Heart left ventricle (tissue), 16 donors: ENCODE results near the gene SETBP1. TPM values are rescaled to one million over a fixed set of nuclear protein-coding genes. Genes with fewer than 3 reads are reported as not detected.

Experiments used
- ATAC-seq, 4 donors: fragments of 200-7000 bp; cut with Tn5 transposase; one replicate each; pipeline ENCODE4 v1.9.1; 2020 to 2022; ENCODE audit warnings: moderate library complexity in 4 of 4, mild to moderate bottlenecking in 3 of 4, moderate number of reproducible peaks in 1 of 4
- DNase-seq, 5 donors: peaks; one replicate each; pipeline ENCODE4 v3.0.0-alpha.2; 2020
- H3K27ac ChIP-seq, 12 donors: fragments of 200-600 bp; sonication (generic) in 4 of 12; one replicate each; pipeline versions ENCODE4 v1.5.0 to v1.8.0; 2016 to 2022; ENCODE audit warnings: mild to moderate bottlenecking in 2 of 12
- H3K27me3 ChIP-seq, 9 donors: fragments of 200-600 bp; sonication (generic) in 2 of 9; one replicate each; pipeline versions ENCODE4 v1.5.1 to v1.8.0; 2016 to 2022; ENCODE audit warnings: mild to moderate bottlenecking in 3 of 9
- H3K36me3 ChIP-seq, 9 donors: fragments of 200-600 bp; sonication (generic) in 2 of 9; one replicate each; pipeline versions ENCODE4 v1.5.0 to v1.8.0; 2018 to 2022; ENCODE audit warnings: mild to moderate bottlenecking in 2 of 9
- H3K4me1 ChIP-seq, 12 donors: fragments of 200-600 bp; sonication (generic) in 4 of 12; one replicate each; pipeline versions ENCODE4 v1.5.0 to v1.8.0; 2016 to 2022; ENCODE audit warnings: mild to moderate bottlenecking in 3 of 12
- H3K4me3 ChIP-seq, 12 donors: fragments of 200-600 bp; sonication (generic) in 4 of 12; one replicate each; pipeline versions ENCODE4 v1.5.0 to v1.8.0; 2017 to 2022; ENCODE audit warnings: mild to moderate bottlenecking in 9 of 12, moderate library complexity in 4 of 12
- H3K9me3 ChIP-seq, 12 donors: fragments of 200-600 bp; sonication (generic) in 4 of 12; one replicate each; pipeline versions ENCODE4 v1.5.0 to v1.8.0; 2016 to 2022; ENCODE audit warnings: mild to moderate bottlenecking in 1 of 12
- CTCF ChIP-seq, 12 donors: fragments of 200-600 bp; sonication (generic) in 4 of 12; IDR thresholded peaks; one replicate each; pipeline versions ENCODE4 v1.5.0 to v1.8.0; 2018 to 2022; ENCODE audit warnings: antibody characterized with exemption in 12 of 12, mild to moderate bottlenecking in 5 of 12
- POLR2A ChIP-seq, 2 donors: fragments of 450-650 bp; IDR thresholded peaks; one replicate each; pipeline ENCODE4 v1.6.1; 2017; ENCODE audit warnings: antibody characterized with exemption in 2 of 2, mild to moderate bottlenecking in 2 of 2, moderate library complexity in 2 of 2
- WGBS, 4 donors: extraction: QIAGEN DNeasy Blood & Tissue Kit in 2 of 4; methylation state at CpG; one replicate each; pipeline versions ENCODE4 v1.1.5 to v1.1.7; 2013 to 2018; 5-methylcytosine and 5-hydroxymethylcytosine counted together
- intact Hi-C, 10 donors: fragments of 100-400 bp; cut with DNase I; formaldehyde crosslinking; loops; one replicate each; pipeline versions ENCODE4 v1.11.1 to v1.14.2; 2022
- polyA plus RNA-seq, 2 donors: library from polyadenylated mRNA; stranded (reverse); fragments of 200-250 nt; gene quantifications; one replicate each; pipeline ENCODE4 v1.2.3, GENCODE V29; 2013
- total RNA-seq, 9 donors: library from RNA; depleted of rRNA in 2 of 9; stranded (reverse); fragments of >200 nt in 2 of 9; fragmentation: NEBNext Ultra II Directional in 3 of 9; extraction: Animal tissue kit (Norgen Biotek cat#: 25700) in 3 of 9; gene quantifications; one replicate each; pipeline versions ENCODE4 v1.1.0 to v1.2.4, GENCODE V29; 2016 to 2023
- donor health status: ischemic (EF 13 %, LVEDD 7.1; RV severe dilation, severe dysfunction).
- donor health status: healthy with polysubstance abuse.
- donor health status: DM: no; HTN: yes; CAD: no.
- donor health status: DM: no; HTN: no; CAD: no.
- donor health status: ischemic (EF 25% LVEDD 6.9; RV normal size, moderate dysfunction).
- donor health status: ischemic (EF 25% LVEDD 5.7; RV mildly dilated, moderate dysfunction).
- donor health status: healthy.
- donor health status: DM: yes; HTN: yes; CAD: no.
- donor health status: ischemic (EF 35%, LVEDD 5.7; RV mildly dilated, moderate dysfunction).
- donor health status: nonischemic (EF 11% LVEDD 7.7; RV severe dilation, severe dysfunction).
- donor health status: DM: yes; HTN: yes; CAD: no.
- donor health status: PGD.
- donor health status: ischemic (EF 29% LVEDD 5.4; RV normal size, mild dysfunction).
- donor health status: nonischemic (EF 23%, LVEDD 6.1; RV moderate dilation, normal function).

The SETBP1 gene
- total and polyA plus RNA-seq, 11 donors: 1.2 to 10.6 (median 5.5) TPM

DNA sequence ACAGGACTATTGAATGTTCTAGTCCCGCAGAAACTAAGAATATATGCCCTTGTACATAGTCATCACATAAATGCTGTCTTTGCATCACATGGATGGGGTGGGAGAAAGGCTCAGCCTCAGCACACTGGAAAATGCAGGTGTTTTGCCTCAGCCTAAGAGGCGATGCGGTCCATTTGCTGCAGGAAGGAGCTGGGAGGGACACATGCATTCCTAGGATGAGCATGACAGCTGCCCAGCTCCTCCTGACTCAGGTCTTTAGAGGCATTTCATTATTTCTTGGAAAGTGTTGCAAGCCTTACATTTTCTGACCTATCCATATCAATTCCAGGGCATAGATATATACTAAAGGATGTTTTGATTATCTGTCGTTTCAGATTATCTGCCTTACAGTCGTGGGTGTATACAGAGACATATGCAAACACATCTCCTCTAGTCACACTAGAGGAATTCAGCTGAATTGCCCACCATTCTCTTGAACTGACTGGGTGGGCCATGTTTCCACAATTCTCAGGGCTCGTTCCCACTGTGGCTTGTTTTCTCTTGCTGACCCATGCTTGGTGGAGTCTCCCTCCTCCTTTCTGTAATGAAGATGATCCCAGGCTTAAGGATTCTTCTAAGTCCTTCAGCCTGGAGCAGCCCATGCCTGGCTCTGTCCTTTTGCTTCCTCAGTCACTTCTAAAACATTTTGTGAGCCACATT lies 156.9 kb downstream of the SETBP1 start:
- H3K27ac ChIP-seq: no peak overlapping the region
- intact Hi-C loops: no loop called here
- no peaks in the 10 kb centered on the region for H3K27me3 ChIP-seq
- peaks cover 0 to 60% (median 15%) of the 10 kb centered on the region in 12 donors for H3K4me1 ChIP-seq
- H3K36me3 ChIP-seq: no peaks in the 10 kb centered on the region
- no peaks in the 10 kb centered on the region for H3K9me3 ChIP-seq
- TF ChIP-seq CTCF (IDR thresholded peaks at IDR 0.05) (no peak), POLR2A (IDR thresholded peaks at IDR 0.05) (no peak)
- DNase-seq (no peak), ATAC-seq (no peak)
- WGBS, 4 donors: 88 to 91% (median 89%) methylated on average over 6 of the region's 6 CpGs
- no peak overlapping the region for H3K4me3 ChIP-seq

- peak; percentile 23 to 89 (median 84) for ATAC-seq
- peak overlapping the region in 2 of 12 donors; percentile 63 to 64 for H3K27ac ChIP-seq
- DNase-seq: peak; percentile 75 to 85 (median 78)
- H3K27me3 ChIP-seq: no peaks in the 10 kb centered on the region
- peaks cover 0 to 51% (median 15%) of the 10 kb centered on the region in 12 donors for H3K4me1 ChIP-seq
- H3K9me3 ChIP-seq: no peaks in the 10 kb centered on the region
- 49 to 63% (median 52%) methylated on average over 8 of the region's 8 CpGs for WGBS, 4 donors
- intact Hi-C loops: no loop called here
- no peak overlapping the region for H3K4me3 ChIP-seq
- H3K36me3 ChIP-seq: no peaks in the 10 kb centered on the region
- no peak for TF ChIP-seq POLR2A (IDR thresholded peaks at IDR 0.05)
- TF ChIP-seq CTCF (IDR thresholded peaks at IDR 0.05): no peak
Measured at GRCh38 chr18:44838971-44839666, 158.4 kb downstream of the SETBP1 start.

DNA sequence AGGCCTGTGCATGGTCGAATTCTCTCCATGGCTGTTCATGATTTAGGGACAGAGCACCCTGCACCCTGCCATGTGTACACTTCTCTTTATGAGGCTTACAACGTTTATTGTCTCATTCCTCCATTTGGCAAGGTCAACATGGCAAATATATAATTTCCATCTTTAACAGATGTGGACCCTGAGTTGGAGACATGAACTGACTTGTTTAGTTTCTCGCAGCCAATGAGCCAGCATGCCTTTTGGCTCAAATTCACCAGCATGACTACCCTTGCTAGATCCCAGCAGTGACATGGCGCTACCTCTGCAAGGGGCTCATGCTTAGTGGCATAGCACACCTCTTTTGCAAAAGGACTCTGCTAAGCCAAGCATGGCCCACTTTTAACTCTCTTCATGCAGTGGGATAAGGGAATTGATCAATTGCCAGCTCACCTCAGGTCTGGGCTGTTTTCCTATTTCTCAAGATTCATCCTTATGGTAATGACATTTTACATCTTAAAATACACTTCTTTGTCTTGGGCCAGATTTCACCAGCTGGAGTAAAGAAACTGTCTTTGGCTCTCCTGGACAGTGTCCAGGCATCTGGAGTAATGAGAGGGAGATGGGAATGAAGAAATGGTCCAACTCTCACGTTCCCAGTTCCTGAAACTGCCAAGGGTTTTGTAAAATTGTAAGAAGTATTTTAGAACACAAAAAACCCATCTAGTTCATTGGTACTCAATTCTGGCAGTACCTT lies 159.5 kb downstream of the SETBP1 start:
- H3K27ac ChIP-seq: peak overlapping the region in 2 of 12 donors; percentile 6 to 64
- no peaks in the 10 kb centered on the region for H3K9me3 ChIP-seq
- WGBS, 4 donors: 77 to 84% (median 79%) methylated on average over 5 of the region's 5 CpGs
- no peak for TF ChIP-seq POLR2A (IDR thresholded peaks at IDR 0.05)
- TF ChIP-seq CTCF (IDR thresholded peaks at IDR 0.05): no peak
- DNase-seq (peak in 1 of 5 donors; percentile 48), ATAC-seq (peak in 1 of 4 donors; percentile 52)
- H3K4me1 ChIP-seq: peaks cover 0 to 44% (median 15%) of the 10 kb centered on the region in 12 donors
- no peak overlapping the region for H3K4me3 ChIP-seq
- H3K27me3 ChIP-seq: no peaks in the 10 kb centered on the region
- intact Hi-C loops: no loop called here
- no peaks in the 10 kb centered on the region for H3K36me3 ChIP-seq

DNA sequence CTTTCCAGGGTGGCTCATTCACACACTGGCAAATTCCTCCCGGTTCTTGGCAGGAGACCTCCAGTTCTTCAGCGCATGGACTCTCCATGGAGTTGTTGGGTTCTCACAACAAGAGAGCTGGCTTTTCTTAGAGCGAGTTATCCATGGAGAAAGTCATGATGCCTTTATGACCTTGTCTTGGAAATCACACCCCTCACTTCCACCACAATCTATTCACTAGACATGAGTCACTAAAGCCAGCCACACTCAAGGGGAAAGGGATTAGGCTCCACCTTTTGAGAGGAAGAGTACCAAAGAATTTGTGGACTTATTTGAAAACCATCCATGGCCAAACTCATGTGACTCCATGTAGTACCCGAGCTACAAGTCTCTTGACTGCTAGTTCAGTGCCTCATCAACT lies 160.5 kb downstream of the SETBP1 start:
- intact Hi-C loops: no loop called here
- Histone ChIP-seq H3K4me1 (peaks cover 0 to 41% (median 13%) of the 10 kb centered on the region in 12 donors), H3K36me3 (no peaks in the 10 kb centered on the region), H3K9me3 (no peaks in the 10 kb centered on the region), H3K4me3 (no peak overlapping the region), H3K27me3 (no peaks in the 10 kb centered on the region), H3K27ac (peak overlapping the region in 2 of 12 donors; percentile 6 to 64)
- WGBS, 4 donors: 82 to 100% (median 96%) methylated on average over 4 of the region's 4 CpGs
- TF ChIP-seq POLR2A (IDR thresholded peaks at IDR 0.05) (no peak), CTCF (IDR thresholded peaks at IDR 0.05) (no peak)
- no peak for ATAC-seq
- DNase-seq: no peak
